Trophoblast cell (in vitro differentiated cells and primary cell): Measurements from ENCODE around the gene RFC1.
A peak's percentile ranks its signal among the peaks of the same experiment; 100 is the strongest.

Experiments
- DNase-seq, 2 donors: peaks; one replicate each; pipeline ENCODE4 v3.0.0-alpha.2; 2016
- H2AFZ ChIP-seq: 2 replicates; pipeline ENCODE4 v1.6.1; 2013; ENCODE audit warnings: low read length, moderate library complexity, mild to moderate bottlenecking; ENCODE audit not compliant: insufficient read depth, poor library complexity
- H2AK5ac ChIP-seq: 2 replicates; pipeline ENCODE4 v1.6.1; 2013; ENCODE audit warnings: mild to moderate bottlenecking, low read length
- H2BK120ac ChIP-seq: 2 replicates; pipeline ENCODE4 v1.6.1; 2013; ENCODE audit warnings: low read length, mild to moderate bottlenecking, moderate library complexity; ENCODE audit not compliant: insufficient read depth, poor library complexity
- H2BK12ac ChIP-seq: 2 replicates; pipeline ENCODE4 v1.6.1; 2013; ENCODE audit warnings: mild to moderate bottlenecking, low read length, moderate library complexity
- H2BK5ac ChIP-seq: 2 replicates; pipeline ENCODE4 v1.6.1; 2013; ENCODE audit warnings: low read length, low read depth, moderate library complexity, mild to moderate bottlenecking; ENCODE audit not compliant: poor library complexity
- H3K14ac ChIP-seq: 2 replicates; pipeline ENCODE4 v1.6.1; 2013; ENCODE audit warnings: mild to moderate bottlenecking, low read length
- H3K18ac ChIP-seq: 2 replicates; pipeline ENCODE4 v1.6.1; 2013; ENCODE audit warnings: mild to moderate bottlenecking, low read length
- H3K23ac ChIP-seq: 2 replicates; pipeline ENCODE4 v1.6.1; 2013; ENCODE audit warnings: low read length
- H3K27ac ChIP-seq: 2 replicates; pipeline ENCODE4 v1.5.1; 2013; ENCODE audit warnings: low read depth, mild to moderate bottlenecking, inconsistent platforms, low read length, moderate library complexity
- H3K27me3 ChIP-seq: 2 replicates; pipeline ENCODE4 v1.6.1; 2013; ENCODE audit warnings: inconsistent platforms, mild to moderate bottlenecking, low read length, moderate library complexity; ENCODE audit not compliant: insufficient read depth
- H3K36me3 ChIP-seq, 2 experiments: 1 replicate in 1 of 2; 2 replicates in 1 of 2; pipeline ENCODE4 v1.6.1; 2013; ENCODE audit warnings: low read length in 2 of 2, mild to moderate bottlenecking in 2 of 2, moderate library complexity in 1 of 2; ENCODE audit not compliant: insufficient read depth in 2 of 2, control insufficient read depth in 1 of 2
- H3K4ac ChIP-seq: 2 replicates; pipeline ENCODE4 v1.6.1; 2013; ENCODE audit warnings: low read depth, mild to moderate bottlenecking, low read length, moderate library complexity
- H3K4me1 ChIP-seq, 2 experiments: 1 replicate in 1 of 2; 2 replicates in 1 of 2; pipeline ENCODE4 v1.6.1; 2013; ENCODE audit warnings: low read length in 2 of 2, mild to moderate bottlenecking in 2 of 2, moderate library complexity in 1 of 2; ENCODE audit not compliant: insufficient read depth in 2 of 2, control insufficient read depth in 1 of 2
- H3K4me2 ChIP-seq: 2 replicates; pipeline ENCODE4 v1.6.1; 2013; ENCODE audit warnings: inconsistent platforms, mild to moderate bottlenecking, low read length, moderate library complexity
- H3K4me3 ChIP-seq: 2 replicates; pipeline ENCODE4 v1.5.1; 2013; ENCODE audit warnings: mild to moderate bottlenecking, low read depth, low read length, inconsistent platforms
- H3K79me1 ChIP-seq: one replicate; pipeline ENCODE4 v1.6.1; 2013; ENCODE audit warnings: low read length
- H3K79me2 ChIP-seq: 2 replicates; pipeline ENCODE4 v1.6.1; 2013; ENCODE audit warnings: low read length, mild to moderate bottlenecking; ENCODE audit not compliant: control insufficient read depth, insufficient read depth, poor library complexity
- H3K9ac ChIP-seq: 2 replicates; pipeline ENCODE4 v1.6.1; 2013; ENCODE audit warnings: mild to moderate bottlenecking, low read length
- H3K9me3 ChIP-seq: 2 replicates; pipeline ENCODE4 v1.6.1; 2013; ENCODE audit warnings: low read depth, mild to moderate bottlenecking, control low read depth, inconsistent platforms, low read length; ENCODE audit not compliant: insufficient read depth
- H4K12ac ChIP-seq: 2 replicates; pipeline ENCODE4 v1.6.1; 2013; ENCODE audit warnings: low read depth, mild to moderate bottlenecking, low read length, moderate library complexity
- H4K8ac ChIP-seq: 2 replicates; pipeline ENCODE4 v1.6.1; 2013; ENCODE audit warnings: low read depth, mild to moderate bottlenecking, low read length, moderate library complexity
- H4K91ac ChIP-seq: one replicate; pipeline ENCODE4 v1.6.1; 2013; ENCODE audit warnings: low read depth, mild to moderate bottlenecking, low read length, moderate library complexity
- WGBS: extraction: QIAGEN DNeasy Blood & Tissue Kit; methylation state at CpG from one replicate; pipeline ENCODE4 v1.1.7; 2013; ENCODE audit warnings: missing lambda C conversion rate; ENCODE audit not compliant: insufficient read length, insufficient coverage; ENCODE audit errors: extremely low coverage; 5-methylcytosine and 5-hydroxymethylcytosine counted together

RFC1 gene

DNA sequence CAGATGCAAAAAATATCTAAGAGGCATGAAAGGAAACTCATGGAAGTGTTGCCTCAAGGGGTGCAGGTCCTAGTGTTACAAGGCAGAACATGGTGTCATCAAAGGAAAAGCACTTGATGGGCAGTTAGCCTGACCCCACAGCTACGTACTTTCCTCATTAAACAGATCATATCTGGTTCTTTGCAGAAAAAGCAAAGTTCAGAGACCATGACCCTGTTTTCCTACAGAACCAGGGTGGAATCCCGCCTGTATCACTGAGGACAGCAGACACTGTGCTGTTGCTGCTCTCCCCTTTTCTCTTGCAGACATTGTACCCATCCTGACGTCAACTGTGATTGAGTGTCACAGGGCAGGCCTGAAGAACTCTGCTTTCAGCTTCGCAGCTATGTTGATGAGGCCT lies 91.7 kb downstream of the RFC1 start:
- Histone ChIP-seq H4K8ac (no peak overlapping the region), H3K79me2 (no peaks in the 10 kb centered on the region), H2BK12ac (no peak overlapping the region), H4K91ac (no peak overlapping the region), H2AK5ac (no peak overlapping the region), H3K27me3 (no peaks in the 10 kb centered on the region), H3K4ac (no peak overlapping the region), H3K9ac (no peak overlapping the region), H3K18ac (no peak overlapping the region), H3K4me2 (no peak overlapping the region), H3K27ac (no peak overlapping the region), H2BK5ac (no peak overlapping the region), H3K4me3 (no peak overlapping the region), H2AFZ (no peak overlapping the region), H3K79me1 (no peaks in the 10 kb centered on the region), H3K23ac (no peak overlapping the region), H3K14ac (no peak overlapping the region), H4K12ac (no peak overlapping the region), H3K9me3 (peaks cover 2% of the 10 kb centered on the region), H3K4me1 (peaks cover 0 to 3% of the 10 kb centered on the region in 2 experiments), H3K36me3 (peaks cover 6 to 10% of the 10 kb centered on the region in 2 experiments), H2BK120ac (no peak overlapping the region)
- no peak for DNase-seq
- no CpG with 5 or more reads among the region's 4 CpGs for WGBS

DNA sequence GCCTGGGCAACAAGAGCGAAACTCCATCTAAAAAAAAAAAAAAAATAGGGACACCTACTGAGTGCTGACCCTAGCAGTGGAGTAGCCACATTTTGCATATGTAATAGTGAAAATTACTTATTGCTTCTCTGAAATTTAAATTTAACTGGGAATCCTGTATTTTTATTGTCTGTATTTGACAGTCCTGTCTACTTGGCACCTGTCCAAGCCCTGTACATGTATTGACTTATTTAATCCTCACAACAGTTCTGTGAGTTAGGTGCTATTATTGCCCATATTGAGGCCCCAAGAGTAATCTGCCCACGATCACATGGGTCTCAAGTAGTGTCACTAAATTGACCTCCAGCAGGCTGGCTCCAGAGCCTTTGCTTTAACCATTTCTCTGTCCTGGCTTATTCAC lies 102.3 kb downstream of the RFC1 start:
- H3K9me3 ChIP-seq: no peaks in the 10 kb centered on the region
- no peaks in the 10 kb centered on the region for H3K4me1 ChIP-seq
- no peak overlapping the region for H2AFZ ChIP-seq
- H4K12ac ChIP-seq: no peak overlapping the region
- H3K4ac ChIP-seq: no peak overlapping the region
- peaks cover 0 to 1% of the 10 kb centered on the region in 2 experiments for H3K36me3 ChIP-seq
- no peak overlapping the region for H2AK5ac ChIP-seq
- H3K23ac ChIP-seq: no peak overlapping the region
- no peak overlapping the region for H3K18ac ChIP-seq
- no peak overlapping the region for H3K9ac ChIP-seq
- no peak overlapping the region for H2BK120ac ChIP-seq
- no peaks in the 10 kb centered on the region for H3K79me2 ChIP-seq
- no peak for DNase-seq
- H3K27ac ChIP-seq: no peak overlapping the region
- no peak overlapping the region for H3K14ac ChIP-seq
- H2BK5ac ChIP-seq: no peak overlapping the region
- no peak overlapping the region for H3K4me2 ChIP-seq
- no peak overlapping the region for H2BK12ac ChIP-seq
- WGBS: no CpG with 5 or more reads among the region's 2 CpGs
- H4K8ac ChIP-seq: no peak overlapping the region
- no peak overlapping the region for H3K4me3 ChIP-seq
- no peak overlapping the region for H4K91ac ChIP-seq
- H3K27me3 ChIP-seq: no peaks in the 10 kb centered on the region
- H3K79me1 ChIP-seq: no peaks in the 10 kb centered on the region

DNA sequence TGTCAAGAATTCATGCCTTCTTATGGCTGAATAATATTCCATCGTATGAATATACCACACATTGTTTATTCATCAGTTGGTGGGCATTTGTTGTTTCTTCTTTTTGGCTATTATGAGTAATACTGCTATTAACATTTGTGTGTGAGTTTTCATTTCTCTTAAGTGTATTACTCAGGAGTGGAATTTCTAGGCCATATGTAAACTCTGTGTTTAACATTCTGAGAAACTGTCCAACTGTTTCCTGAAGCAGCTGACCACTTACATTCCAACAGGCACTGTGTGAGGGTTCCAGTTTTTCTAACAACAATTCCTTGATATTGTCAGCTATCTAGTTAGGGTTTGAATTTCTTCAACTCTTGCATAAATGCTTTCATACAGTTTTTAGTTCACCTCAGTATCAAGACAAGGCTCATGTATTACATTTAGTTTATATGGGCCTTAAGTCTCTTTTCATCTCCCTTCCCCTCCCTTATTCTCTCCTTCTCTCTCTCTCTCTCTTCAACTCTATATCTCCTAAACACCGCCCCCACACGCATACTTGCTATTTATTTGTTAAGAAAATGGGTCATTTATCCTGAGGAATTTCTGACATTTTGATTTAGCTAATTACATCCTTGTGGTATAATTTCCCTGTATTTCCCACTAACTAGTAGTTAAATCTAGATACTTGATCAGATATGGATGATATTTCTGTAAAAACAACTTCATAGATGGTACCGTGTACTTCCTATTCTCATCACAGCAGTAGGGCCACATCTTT lies 106.4 kb downstream of the RFC1 start:
- H2AFZ ChIP-seq: no peak overlapping the region
- no peaks in the 10 kb centered on the region for H3K9me3 ChIP-seq
- no peak overlapping the region for H4K91ac ChIP-seq
- peaks cover 0 to 1% of the 10 kb centered on the region in 2 experiments for H3K36me3 ChIP-seq
- H4K12ac ChIP-seq: no peak overlapping the region
- H2BK5ac ChIP-seq: no peak overlapping the region
- H2BK120ac ChIP-seq: no peak overlapping the region
- no peak overlapping the region for H3K14ac ChIP-seq
- no peak overlapping the region for H4K8ac ChIP-seq
- H3K4me2 ChIP-seq: no peak overlapping the region
- H3K18ac ChIP-seq: no peak overlapping the region
- peak in 1 of 2 donors; percentile 17 for DNase-seq
- H3K23ac ChIP-seq: no peak overlapping the region
- no peaks in the 10 kb centered on the region for H3K79me2 ChIP-seq
- no peaks in the 10 kb centered on the region for H3K27me3 ChIP-seq
- no peak overlapping the region for H2AK5ac ChIP-seq
- H2BK12ac ChIP-seq: no peak overlapping the region
- H3K27ac ChIP-seq: no peak overlapping the region
- WGBS: 100% methylated on average over 2 of the region's 4 CpGs
- H3K9ac ChIP-seq: no peak overlapping the region
- H3K4me1 ChIP-seq: peaks cover 0 to 3% of the 10 kb centered on the region in 2 experiments
- no peak overlapping the region for H3K4me3 ChIP-seq
- H3K79me1 ChIP-seq: no peaks in the 10 kb centered on the region
- H3K4ac ChIP-seq: no peak overlapping the region

DNA sequence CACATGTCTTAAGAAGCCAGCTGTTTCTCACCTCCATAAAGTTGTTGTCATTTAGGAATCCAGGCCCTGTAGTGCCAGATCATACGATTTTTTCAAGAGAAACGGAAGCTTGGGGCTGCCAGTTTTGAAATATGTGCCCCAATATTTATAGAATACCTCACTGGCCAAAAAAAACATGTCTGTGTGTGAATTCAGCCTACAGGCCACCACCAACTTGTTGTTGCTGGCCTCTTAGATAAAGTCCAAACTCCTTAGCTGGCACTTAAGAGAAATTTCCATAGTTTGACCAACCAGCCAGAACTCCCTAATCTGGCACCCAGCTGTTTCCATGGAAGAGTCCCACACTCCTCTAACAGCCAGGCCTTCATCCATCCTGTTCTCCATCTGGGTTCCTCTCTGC lies 109.7 kb downstream of the RFC1 start:
- Histone ChIP-seq H3K9me3 (no peaks in the 10 kb centered on the region), H3K4me1 (peaks cover 0 to 3% of the 10 kb centered on the region in 2 experiments), H2AK5ac (no peak overlapping the region), H3K4me3 (no peak overlapping the region), H2BK120ac (peak overlapping the region; percentile 69), H3K14ac (no peak overlapping the region), H3K79me1 (no peaks in the 10 kb centered on the region), H3K79me2 (no peaks in the 10 kb centered on the region), H3K27me3 (no peaks in the 10 kb centered on the region), H3K36me3 (peaks cover 0 to 1% of the 10 kb centered on the region in 2 experiments), H3K18ac (no peak overlapping the region), H2BK5ac (peak overlapping the region; percentile 66), H2BK12ac (peak overlapping the region; percentile 92), H4K12ac (no peak overlapping the region), H4K8ac (no peak overlapping the region), H3K9ac (no peak overlapping the region), H4K91ac (peak overlapping the region; percentile 19), H3K4me2 (no peak overlapping the region), H2AFZ (no peak overlapping the region), H3K27ac (no peak overlapping the region), H3K23ac (no peak overlapping the region), H3K4ac (no peak overlapping the region)
- WGBS: no CpG with 5 or more reads among the region's 2 CpGs
- DNase-seq: no peak
